HG03097 (cell line): ENCODE measurements around the gene IL5RA.

Experiments used
- ATAC-seq: cut with Tn5 transposase; IDR thresholded peaks from one replicate; pipeline ENCODE4 v1.9.1; 2021; ENCODE audit not compliant: unreplicated experiment, low FRiP score

The IL5RA gene

DNA sequence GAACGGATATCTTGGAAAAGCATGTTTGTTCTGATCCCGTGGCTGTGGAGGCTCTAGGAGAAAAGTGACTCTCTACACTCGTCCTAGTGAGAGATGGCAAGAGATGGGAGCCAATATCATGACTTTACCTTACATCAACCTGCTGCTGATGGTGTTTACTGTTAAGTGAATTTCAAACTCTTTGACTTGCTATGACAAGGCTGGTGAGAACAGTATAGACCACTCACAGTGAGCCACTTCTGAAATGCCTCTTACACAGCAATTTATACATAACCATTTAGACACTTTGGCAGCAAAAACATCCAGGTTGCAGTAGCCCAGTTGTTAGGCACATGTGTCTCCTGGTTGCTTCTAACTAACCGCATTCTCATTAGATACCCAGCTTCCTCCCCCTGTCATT lies 43.3 kb downstream of the IL5RA start:
- no peak for ATAC-seq

DNA sequence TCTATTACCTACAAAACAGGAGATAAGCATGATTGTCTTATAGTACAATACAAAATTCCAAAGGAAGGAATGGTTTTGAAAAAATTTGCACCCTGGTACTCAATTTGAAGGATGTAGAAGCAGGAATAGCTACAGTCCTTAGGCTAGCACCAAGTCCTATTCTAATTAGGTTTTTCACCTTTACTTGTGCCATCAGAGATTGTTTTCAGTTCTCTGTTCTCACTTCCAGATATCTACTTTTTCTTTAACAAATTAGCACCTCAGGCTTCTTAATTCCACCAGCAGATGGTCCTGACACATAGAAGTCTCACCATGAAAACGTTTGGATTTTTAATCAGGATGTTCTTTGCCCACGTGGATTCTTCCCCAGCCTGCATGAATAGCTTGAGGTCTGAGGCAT lies 43.8 kb downstream of the IL5RA start:
- ATAC-seq, result no peak

DNA sequence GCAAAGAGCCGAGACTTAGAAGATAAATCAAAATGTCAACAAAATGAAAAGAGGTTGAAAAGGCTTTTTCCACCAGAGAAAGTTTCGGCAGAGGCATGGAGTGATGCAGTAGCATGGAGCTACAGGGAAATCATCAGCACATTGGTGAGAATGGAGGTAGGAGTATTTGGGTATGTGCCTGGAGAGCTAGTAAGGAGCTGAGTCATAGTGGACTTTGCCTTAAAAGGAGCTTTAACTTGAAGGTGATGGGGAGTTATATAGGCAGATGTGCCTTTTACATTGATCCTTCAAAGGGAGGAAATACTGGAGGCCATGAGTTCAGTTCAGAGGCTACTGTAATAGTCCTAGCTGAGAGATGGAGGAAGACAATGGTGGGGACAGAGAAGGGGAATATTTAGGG lies 44.3 kb downstream of the IL5RA start:
- no peak for ATAC-seq

DNA sequence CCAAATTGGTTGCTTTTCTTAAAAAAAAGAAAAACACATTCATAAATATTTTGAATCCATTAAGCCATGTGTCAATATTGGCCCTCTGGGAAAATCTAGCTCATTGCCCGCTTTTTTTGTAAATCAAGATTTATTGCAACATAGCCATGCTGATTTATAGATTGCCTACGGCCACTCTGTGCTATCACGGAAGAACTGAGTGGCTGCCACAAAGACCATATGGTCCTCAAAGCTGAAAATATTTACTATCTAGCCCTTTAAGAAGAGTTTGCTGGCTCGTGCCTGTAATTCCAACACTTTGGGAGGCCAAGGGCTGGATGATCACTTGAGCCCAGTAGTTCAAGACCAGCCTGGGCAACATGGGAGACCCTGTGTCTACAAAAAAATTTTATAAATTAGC lies 45.9 kb downstream of the IL5RA start:
- ATAC-seq, result no peak

DNA sequence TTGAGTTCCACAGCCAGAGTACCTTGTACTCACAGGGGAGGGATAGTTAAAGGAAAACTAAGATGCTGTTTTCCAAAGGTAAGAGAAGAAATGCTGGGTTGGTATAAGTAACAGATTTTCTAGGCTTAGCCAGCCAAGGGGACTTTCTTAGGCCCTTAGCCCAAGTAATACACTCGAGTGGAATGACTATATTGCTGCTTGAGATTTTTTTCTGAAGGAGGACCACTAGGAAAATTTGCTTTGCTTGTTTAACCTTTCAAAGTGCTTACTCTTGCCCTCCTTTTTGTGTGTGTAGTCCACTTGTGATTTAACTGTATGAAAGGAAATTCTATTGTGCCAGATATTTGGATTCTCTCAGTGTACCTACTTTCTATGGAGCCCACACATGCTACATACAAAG lies 50.5 kb downstream of the IL5RA start:
- ATAC-seq, result no peak

DNA sequence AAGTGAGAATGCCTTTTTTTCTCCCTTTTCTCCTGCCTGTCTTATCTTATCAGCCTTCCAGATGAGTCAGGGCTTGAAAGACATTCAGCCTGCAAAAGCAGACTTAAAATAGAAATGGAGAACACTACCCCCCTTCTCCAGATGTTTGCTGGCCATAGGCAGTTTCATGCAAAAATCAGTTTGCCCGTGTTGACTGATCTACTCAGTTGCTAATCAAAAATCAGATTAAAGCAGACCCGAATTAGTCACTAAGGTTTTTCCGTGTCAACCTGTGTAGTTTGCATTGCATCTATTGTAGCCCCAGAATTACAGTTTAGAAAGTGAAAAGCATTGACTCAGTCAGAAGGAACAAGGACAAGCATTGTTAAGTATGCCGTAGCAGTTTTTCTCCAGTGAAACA lies 56.2 kb downstream of the IL5RA start:
- no peak for ATAC-seq

DNA sequence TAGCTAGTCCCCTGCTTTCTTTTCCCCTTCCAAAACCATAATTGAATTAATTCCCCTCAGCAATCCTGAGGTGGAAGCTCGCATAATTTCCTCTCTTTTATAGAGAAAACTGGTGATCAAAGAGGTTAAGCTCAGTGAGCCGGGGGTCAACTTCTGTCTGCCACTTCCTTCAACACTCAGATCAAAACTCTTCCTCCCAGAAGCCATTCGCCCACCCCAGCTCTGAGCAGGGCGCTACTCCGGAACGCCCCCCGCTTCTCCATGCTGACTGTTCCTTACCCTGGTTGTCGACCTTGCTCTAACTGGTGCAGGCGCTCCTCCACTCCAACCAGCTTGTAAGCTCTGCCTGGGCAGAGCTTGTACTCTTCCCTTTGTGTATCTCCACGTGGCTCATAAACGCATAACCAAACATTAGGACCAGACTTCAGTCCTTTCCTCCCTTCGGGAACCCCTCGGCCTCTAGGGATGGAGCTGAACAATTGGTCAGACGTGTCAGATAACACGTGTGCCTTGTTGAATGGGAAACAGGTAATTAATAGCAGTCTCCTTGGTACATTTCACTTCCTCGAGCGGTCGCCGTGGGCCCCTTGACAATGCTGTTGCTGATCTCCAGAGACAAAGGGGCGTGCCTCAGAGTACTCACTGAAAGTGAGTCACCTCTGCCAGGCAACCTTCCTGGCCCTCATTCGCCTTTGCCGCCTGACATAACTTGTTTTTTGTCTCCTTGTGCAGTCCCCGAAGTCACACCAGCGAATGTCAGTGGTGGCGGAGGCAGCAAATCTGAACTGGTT lies 71.8 kb downstream of the IL5RA start:
- ATAC-seq, result no peak

DNA sequence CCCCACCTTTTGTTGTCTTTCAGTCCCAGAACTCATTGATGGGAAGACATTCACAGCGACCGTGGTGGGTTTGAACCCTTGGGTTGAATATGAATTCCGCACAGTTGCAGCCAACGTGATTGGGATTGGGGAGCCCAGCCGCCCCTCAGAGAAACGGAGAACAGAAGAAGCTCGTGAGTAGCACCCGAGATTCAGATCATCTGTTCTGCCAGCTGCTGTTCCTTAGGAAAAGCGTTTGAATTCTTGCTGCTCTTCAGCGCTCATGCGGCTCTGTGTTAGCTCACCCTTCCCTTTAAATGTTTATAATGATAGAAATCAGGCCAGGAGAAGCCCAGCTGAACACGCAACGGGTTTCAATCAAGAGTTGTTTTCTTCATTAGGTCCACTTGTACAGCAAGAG lies 73.0 kb downstream of the IL5RA start:
- ATAC-seq, result no peak

DNA sequence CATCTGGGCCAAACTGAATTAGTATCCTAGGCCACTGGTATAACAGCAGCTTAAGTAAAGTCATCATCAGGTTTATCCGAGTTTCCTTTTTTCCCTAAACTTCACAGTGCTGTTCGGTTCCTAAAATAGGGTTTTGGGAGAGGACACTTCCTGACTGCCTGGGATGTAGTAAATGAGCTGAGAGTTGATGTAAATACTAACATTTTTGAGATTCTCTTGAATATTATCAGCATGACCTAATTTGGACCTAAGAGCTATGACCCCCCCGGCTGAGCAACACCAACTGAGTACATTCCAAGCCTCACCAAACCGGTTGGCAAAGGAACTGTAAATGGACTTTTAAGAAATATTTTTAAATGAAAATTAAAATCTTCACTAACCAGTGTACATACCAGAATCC lies 78.8 kb downstream of the IL5RA start:
- ATAC-seq, result no peak

DNA sequence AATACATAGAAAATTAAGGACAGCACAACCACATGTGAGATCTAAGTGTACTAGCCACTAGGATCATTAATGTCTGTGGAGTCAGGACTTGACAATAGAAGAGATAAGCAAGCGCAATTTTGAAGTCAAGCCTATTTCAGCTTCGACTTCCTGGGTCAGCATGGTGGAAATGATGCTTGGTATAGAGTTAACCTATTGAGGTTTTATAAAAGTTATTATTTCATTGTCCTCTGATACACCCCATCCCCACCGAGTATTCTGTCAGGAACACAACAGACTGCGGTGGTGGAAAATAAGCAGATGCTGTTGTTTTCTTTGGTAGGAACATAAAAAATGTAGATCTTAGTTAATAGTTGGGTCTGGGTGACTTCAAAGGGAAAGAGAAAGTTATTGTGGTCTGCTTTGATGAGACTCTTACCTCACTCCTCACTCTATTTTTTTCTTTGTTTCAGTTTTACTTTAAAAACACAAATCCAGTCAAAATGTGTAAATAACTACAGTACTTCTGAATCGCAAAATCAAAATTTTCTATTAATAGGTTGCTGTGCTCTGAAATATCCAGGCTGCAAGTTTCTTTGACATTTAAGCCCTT lies 82.1 kb downstream of the IL5RA start:
- ATAC-seq, result peak; percentile 96

DNA sequence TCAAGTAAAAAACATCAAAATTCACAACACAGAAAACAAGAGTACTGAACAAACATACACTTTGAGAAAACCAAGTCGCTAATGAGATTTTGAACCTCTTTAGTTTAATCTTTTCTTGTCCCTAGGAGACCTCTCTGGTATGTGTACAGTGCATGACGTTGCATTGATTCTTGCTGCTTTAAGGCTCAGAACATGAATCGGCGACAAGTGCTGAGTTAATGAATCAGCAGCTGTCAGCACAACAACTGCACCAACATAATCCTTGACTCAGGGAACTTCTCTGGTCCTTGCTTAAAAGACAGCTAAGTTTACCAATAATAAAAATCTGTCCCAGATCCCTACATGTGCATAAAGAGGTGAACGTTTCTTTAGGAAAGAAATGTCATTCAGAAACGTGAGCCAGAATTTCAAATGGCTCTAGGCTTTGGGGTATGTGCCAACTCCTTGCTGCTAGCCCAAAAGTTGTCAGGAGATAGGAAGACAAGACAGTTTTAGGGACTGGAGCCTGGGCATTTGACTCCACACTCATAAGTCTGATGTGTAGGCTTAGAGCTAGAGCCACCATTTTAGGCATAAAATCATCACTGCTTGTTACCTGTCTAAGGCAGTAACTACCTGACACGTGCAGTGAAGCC lies 86.9 kb downstream of the IL5RA start:
- no peak for ATAC-seq

DNA sequence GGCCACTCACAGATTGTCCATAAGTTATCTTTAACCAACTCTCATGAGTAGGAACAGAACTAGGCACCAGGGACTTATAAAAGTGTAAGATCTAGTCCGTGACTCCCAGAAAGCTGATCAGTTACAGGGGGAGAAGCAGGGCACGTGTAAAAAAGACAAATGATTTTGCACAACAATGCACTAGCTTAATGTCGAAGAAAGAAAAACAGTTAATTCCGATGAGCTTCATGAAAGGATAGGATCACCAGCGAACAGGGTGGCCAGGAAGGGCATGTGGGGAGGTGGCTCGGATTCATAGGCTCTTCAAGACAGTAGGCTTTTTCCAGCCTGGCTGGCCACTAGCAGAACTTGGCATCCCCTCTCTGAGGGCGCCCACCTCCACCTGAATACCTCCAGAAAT lies 90.0 kb downstream of the IL5RA start:
- no peak for ATAC-seq
